ENCODE results near the gene MED12L. TPM values are rescaled to one million over a fixed set of nuclear protein-coding genes. Genes with fewer than 3 reads are reported as not detected.

Gene MED12L
- total and polyA plus RNA-seq, 9 donors: 2.6 to 11.7 (median 6.8) TPM

GRCh38 chr3:151315136-151315535 is 229.7 kb downstream of the MED12L start:
- no peak for DNase-seq
- Histone ChIP-seq H3K36me3 (ENCODE audit: control insufficient read depth, insufficient read depth, low read length) (no peaks in the 10 kb centered on the region), H3K4me1 (ENCODE audit: control insufficient read depth, insufficient read depth, low read length) (no peaks in the 10 kb centered on the region), H3K27ac (ENCODE audit: low read length) (no peak overlapping the region), H3K4me3 (ENCODE audit: low read length) (no peak overlapping the region), H3K27me3 (ENCODE audit: control insufficient read depth, insufficient read depth, low read length) (no peaks in the 10 kb centered on the region), H3K9me3 (replicated peaks; ENCODE audit: control insufficient read depth, low read depth, low read length) (no peaks in the 10 kb centered on the region)
- no CpG with 5 or more reads among the region's 2 CpGs for WGBS (ENCODE audit: insufficient coverage)

- Histone ChIP-seq H3K27me3 (ENCODE audit: control insufficient read depth, insufficient read depth, low read length) (no peaks in the 10 kb centered on the region), H3K27ac (ENCODE audit: low read length) (no peak overlapping the region), H3K9me3 (replicated peaks; ENCODE audit: control insufficient read depth, low read depth, low read length) (no peaks in the 10 kb centered on the region), H3K4me3 (ENCODE audit: low read length) (no peak overlapping the region), H3K36me3 (ENCODE audit: control insufficient read depth, insufficient read depth, low read length) (no peaks in the 10 kb centered on the region), H3K4me1 (ENCODE audit: control insufficient read depth, insufficient read depth, low read length) (no peaks in the 10 kb centered on the region)
- DNase-seq: no peak
- WGBS (ENCODE audit: insufficient coverage): no CpG with 5 or more reads among the region's 2 CpGs
Observed at GRCh38 chr3:151315846-151316245, 230.4 kb downstream of the MED12L start.

GRCh38 chr3:151316267-151316991 is 231.0 kb downstream of the MED12L start, which contains the start of gene GPR87:
Gene GPR87 (minus strand): TSS chr3:151316820. CDS start chr3:151300100, 16,720 bp downstream.
- no peaks in the 10 kb centered on the region for H3K36me3 ChIP-seq (ENCODE audit: control insufficient read depth, insufficient read depth, low read length)
- DNase-seq: no peak
- no peaks in the 10 kb centered on the region for H3K9me3 ChIP-seq (replicated peaks; ENCODE audit: control insufficient read depth, low read depth, low read length)
- H3K4me1 ChIP-seq (ENCODE audit: control insufficient read depth, insufficient read depth, low read length): no peaks in the 10 kb centered on the region
- no peak within 1 kb of the TSS for H3K27ac ChIP-seq (ENCODE audit: low read length)
- no peaks in the 10 kb centered on the region for H3K27me3 ChIP-seq (ENCODE audit: control insufficient read depth, insufficient read depth, low read length)
- H3K4me3 ChIP-seq (ENCODE audit: low read length): no peak within 1 kb of the TSS
- 33% methylated on average over 1 of the region's 7 CpGs for WGBS (ENCODE audit: insufficient coverage)

- Histone ChIP-seq H3K27me3 (ENCODE audit: control insufficient read depth, insufficient read depth, low read length) (no peaks in the 10 kb centered on the region), H3K36me3 (ENCODE audit: control insufficient read depth, insufficient read depth, low read length) (no peaks in the 10 kb centered on the region), H3K4me1 (ENCODE audit: control insufficient read depth, insufficient read depth, low read length) (no peaks in the 10 kb centered on the region), H3K9me3 (replicated peaks; ENCODE audit: control insufficient read depth, low read depth, low read length) (no peaks in the 10 kb centered on the region), H3K27ac (ENCODE audit: low read length) (no peak overlapping the region), H3K4me3 (ENCODE audit: low read length) (no peak overlapping the region)
- DNase-seq: no peak
Observed at GRCh38 chr3:151318313-151318712, 232.8 kb downstream of the MED12L start.

- Histone ChIP-seq H3K27ac (ENCODE audit: low read length) (no peak overlapping the region), H3K36me3 (ENCODE audit: control insufficient read depth, insufficient read depth, low read length) (no peaks in the 10 kb centered on the region), H3K4me1 (ENCODE audit: control insufficient read depth, insufficient read depth, low read length) (no peaks in the 10 kb centered on the region), H3K4me3 (ENCODE audit: low read length) (no peak overlapping the region), H3K27me3 (ENCODE audit: control insufficient read depth, insufficient read depth, low read length) (no peaks in the 10 kb centered on the region), H3K9me3 (replicated peaks; ENCODE audit: control insufficient read depth, low read depth, low read length) (no peaks in the 10 kb centered on the region)
- 94% methylated on average over 3 of the region's 7 CpGs for WGBS (ENCODE audit: insufficient coverage)
- peak; percentile 21 for DNase-seq
Observed at GRCh38 chr3:151318991-151319390, 233.5 kb downstream of the MED12L start.

GRCh38 chr3:151319628-151320027 is 234.2 kb downstream of the MED12L start:
- no peaks in the 10 kb centered on the region for H3K9me3 ChIP-seq (replicated peaks; ENCODE audit: control insufficient read depth, low read depth, low read length)
- no CpG with 5 or more reads among the region's 4 CpGs for WGBS (ENCODE audit: insufficient coverage)

GRCh38 chr3:151320131-151320530 is 234.7 kb downstream of the MED12L start:
- DNase-seq: no peak
- Histone ChIP-seq H3K9me3 (replicated peaks; ENCODE audit: control insufficient read depth, low read depth, low read length) (no peaks in the 10 kb centered on the region), H3K4me1 (ENCODE audit: control insufficient read depth, insufficient read depth, low read length) (no peaks in the 10 kb centered on the region), H3K27ac (ENCODE audit: low read length) (no peak overlapping the region), H3K4me3 (ENCODE audit: low read length) (no peak overlapping the region), H3K27me3 (ENCODE audit: control insufficient read depth, insufficient read depth, low read length) (no peaks in the 10 kb centered on the region), H3K36me3 (ENCODE audit: control insufficient read depth, insufficient read depth, low read length) (no peaks in the 10 kb centered on the region)
- no CpG with 5 or more reads among the region's 2 CpGs for WGBS (ENCODE audit: insufficient coverage)

More at GRCh38 chr3:151319628-151320027, 234.2 kb downstream of the MED12L start:
- Histone ChIP-seq H3K27me3 (ENCODE audit: control insufficient read depth, insufficient read depth, low read length) (no peaks in the 10 kb centered on the region), H3K4me3 (ENCODE audit: low read length) (no peak overlapping the region), H3K4me1 (ENCODE audit: control insufficient read depth, insufficient read depth, low read length) (no peaks in the 10 kb centered on the region), H3K27ac (ENCODE audit: low read length) (no peak overlapping the region), H3K36me3 (ENCODE audit: control insufficient read depth, insufficient read depth, low read length) (no peaks in the 10 kb centered on the region)
- no peak for DNase-seq

- no peak overlapping the region for H3K27ac ChIP-seq (ENCODE audit: low read length)
- no peaks in the 10 kb centered on the region for H3K36me3 ChIP-seq (ENCODE audit: control insufficient read depth, insufficient read depth, low read length)
- H3K4me3 ChIP-seq (ENCODE audit: low read length): no peak overlapping the region
- no peak for DNase-seq
- H3K4me1 ChIP-seq (ENCODE audit: control insufficient read depth, insufficient read depth, low read length): no peaks in the 10 kb centered on the region
- H3K27me3 ChIP-seq (ENCODE audit: control insufficient read depth, insufficient read depth, low read length): no peaks in the 10 kb centered on the region
- WGBS (ENCODE audit: insufficient coverage): no CpG with 5 or more reads among the region's 1 CpG
- H3K9me3 ChIP-seq (replicated peaks; ENCODE audit: control insufficient read depth, low read depth, low read length): no peaks in the 10 kb centered on the region
Observed at GRCh38 chr3:151321526-151321925, 236.1 kb downstream of the MED12L start.

GRCh38 chr3:151322511-151322910 is 237.0 kb downstream of the MED12L start:
- no CpG with 5 or more reads among the region's 1 CpG for WGBS (ENCODE audit: insufficient coverage)
- H3K9me3 ChIP-seq (replicated peaks; ENCODE audit: control insufficient read depth, low read depth, low read length): no peaks in the 10 kb centered on the region
- no peaks in the 10 kb centered on the region for H3K4me1 ChIP-seq (ENCODE audit: control insufficient read depth, insufficient read depth, low read length)
- no peaks in the 10 kb centered on the region for H3K36me3 ChIP-seq (ENCODE audit: control insufficient read depth, insufficient read depth, low read length)
- DNase-seq: no peak
- no peaks in the 10 kb centered on the region for H3K27me3 ChIP-seq (ENCODE audit: control insufficient read depth, insufficient read depth, low read length)
- no peak overlapping the region for H3K27ac ChIP-seq (ENCODE audit: low read length)
- H3K4me3 ChIP-seq (ENCODE audit: low read length): no peak overlapping the region

- peak; percentile 33 for DNase-seq
- H3K4me3 ChIP-seq (ENCODE audit: low read length): peak overlapping the region; percentile 0
Observed at GRCh38 chr3:151327571-151328198, 242.2 kb downstream of the MED12L start.

More at GRCh38 chr3:151327571-151328198, 242.2 kb downstream of the MED12L start:
- Histone ChIP-seq H3K4me1 (ENCODE audit: control insufficient read depth, insufficient read depth, low read length) (no peaks in the 10 kb centered on the region), H3K27ac (ENCODE audit: low read length) (no peak overlapping the region), H3K27me3 (ENCODE audit: control insufficient read depth, insufficient read depth, low read length) (no peaks in the 10 kb centered on the region), H3K9me3 (replicated peaks; ENCODE audit: control insufficient read depth, low read depth, low read length) (no peaks in the 10 kb centered on the region), H3K36me3 (ENCODE audit: control insufficient read depth, insufficient read depth, low read length) (no peaks in the 10 kb centered on the region)
- WGBS (ENCODE audit: insufficient coverage): no CpG with 5 or more reads among the region's 3 CpGs

All from muscle of leg (tissue), 11 donors.